ENCODE measurements around the gene LRBA.

DNA sequence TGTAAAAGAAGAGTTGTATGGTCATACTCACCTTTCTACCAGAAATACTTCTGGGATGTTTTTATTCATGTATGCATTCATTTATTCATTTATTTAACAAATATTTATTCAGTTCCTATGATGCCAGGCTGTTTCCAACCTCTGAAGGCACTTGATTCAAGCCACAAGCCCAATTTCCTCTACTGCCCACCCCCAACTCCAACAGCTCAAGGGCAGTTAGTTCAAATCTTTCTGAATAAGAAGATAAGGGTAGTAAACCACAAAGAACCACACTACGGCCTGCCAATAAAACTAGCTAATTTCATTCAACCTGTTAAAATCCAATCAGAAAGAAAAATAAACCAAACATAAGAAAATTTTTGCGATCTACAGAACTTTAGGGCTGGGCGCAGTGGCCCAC is 31.2 kb downstream of the LRBA start:
- TF ChIP-seq, protein P1, sequence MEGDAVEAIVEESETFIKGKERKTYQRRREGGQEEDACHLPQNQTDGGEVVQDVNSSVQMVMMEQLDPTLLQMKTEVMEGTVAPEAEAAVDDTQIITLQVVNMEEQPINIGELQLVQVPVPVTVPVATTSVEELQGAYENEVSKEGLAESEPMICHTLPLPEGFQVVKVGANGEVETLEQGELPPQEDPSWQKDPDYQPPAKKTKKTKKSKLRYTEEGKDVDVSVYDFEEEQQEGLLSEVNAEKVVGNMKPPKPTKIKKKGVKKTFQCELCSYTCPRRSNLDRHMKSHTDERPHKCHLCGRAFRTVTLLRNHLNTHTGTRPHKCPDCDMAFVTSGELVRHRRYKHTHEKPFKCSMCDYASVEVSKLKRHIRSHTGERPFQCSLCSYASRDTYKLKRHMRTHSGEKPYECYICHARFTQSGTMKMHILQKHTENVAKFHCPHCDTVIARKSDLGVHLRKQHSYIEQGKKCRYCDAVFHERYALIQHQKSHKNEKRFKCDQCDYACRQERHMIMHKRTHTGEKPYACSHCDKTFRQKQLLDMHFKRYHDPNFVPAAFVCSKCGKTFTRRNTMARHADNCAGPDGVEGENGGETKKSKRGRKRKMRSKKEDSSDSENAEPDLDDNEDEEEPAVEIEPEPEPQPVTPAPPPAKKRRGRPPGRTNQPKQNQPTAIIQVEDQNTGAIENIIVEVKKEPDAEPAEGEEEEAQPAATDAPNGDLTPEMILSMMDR (conservative IDR thresholded peaks at IDR 0.05 in 1 of 2, IDR thresholded peaks at IDR 0.05 in 1 of 2; ENCODE audit: low read depth in 1 of 2, low read length in 2 of 2): no peak
- TF ChIP-seq EZH2 (IDR thresholded peaks at IDR 0.05; ENCODE audit: low read length, missing control alignments): no peak

Data from fibroblast of lung (primary cell).